Activated naive CD8-positive, alpha-beta T cell (primary cell): ENCODE data around the gene CYTIP.
A peak's percentile ranks its signal among the peaks of the same experiment; 100 is the strongest.

Source experiments
- H3K27ac Mint-ChIP-seq: one replicate; pipeline ENCODE4 v1.8.0; 2021; ENCODE audit warnings: mixed read lengths
- H3K27me3 Mint-ChIP-seq: one replicate; pipeline ENCODE4 v1.8.0; 2021; ENCODE audit warnings: mixed read lengths
- H3K36me3 Mint-ChIP-seq: one replicate; pipeline ENCODE4 v1.8.0; 2021; ENCODE audit warnings: mixed read lengths
- H3K4me1 Mint-ChIP-seq: one replicate; pipeline ENCODE4 v1.8.0; 2021; ENCODE audit warnings: low read depth, mixed read lengths
- H3K4me3 Mint-ChIP-seq: one replicate; pipeline ENCODE4 v1.8.0; 2021; ENCODE audit warnings: mild to moderate bottlenecking, mixed read lengths
- H3K9me3 Mint-ChIP-seq: one replicate; pipeline ENCODE4 v1.8.0; 2021; ENCODE audit warnings: low read depth, mixed read lengths

CYTIP gene

GRCh38 chr2:157443795-157444640 lies at the start of gene CYTIP:
TSS of gene CYTIP (minus strand) at chr2:157444089. CDS start at chr2:157444020, 69 bp downstream.
- peak within 1 kb of the TSS; percentile 99 for H3K4me3 Mint-ChIP-seq
- peak within 1 kb of the TSS; percentile 99 for H3K27ac Mint-ChIP-seq

GRCh38 chr2:157492189-157492773 lies 48.4 kb upstream of the CYTIP start:
- H3K27ac Mint-ChIP-seq: peak overlapping the region; percentile 31
- H3K9me3 Mint-ChIP-seq: no peaks in the 10 kb centered on the region
- H3K27me3 Mint-ChIP-seq: no peaks in the 10 kb centered on the region
- H3K36me3 Mint-ChIP-seq: no peaks in the 10 kb centered on the region
- H3K4me3 Mint-ChIP-seq: no peak overlapping the region
- H3K4me1 Mint-ChIP-seq: peaks cover 63% of the 10 kb centered on the region

More at GRCh38 chr2:157443795-157444640, at the start of gene CYTIP:
- Mint-ChIP-seq H3K27me3 (no peaks in the 10 kb centered on the region), H3K36me3 (peaks cover 32% of the 10 kb centered on the region), H3K9me3 (no peaks in the 10 kb centered on the region), H3K4me1 (peaks cover 44% of the 10 kb centered on the region)

DNA sequence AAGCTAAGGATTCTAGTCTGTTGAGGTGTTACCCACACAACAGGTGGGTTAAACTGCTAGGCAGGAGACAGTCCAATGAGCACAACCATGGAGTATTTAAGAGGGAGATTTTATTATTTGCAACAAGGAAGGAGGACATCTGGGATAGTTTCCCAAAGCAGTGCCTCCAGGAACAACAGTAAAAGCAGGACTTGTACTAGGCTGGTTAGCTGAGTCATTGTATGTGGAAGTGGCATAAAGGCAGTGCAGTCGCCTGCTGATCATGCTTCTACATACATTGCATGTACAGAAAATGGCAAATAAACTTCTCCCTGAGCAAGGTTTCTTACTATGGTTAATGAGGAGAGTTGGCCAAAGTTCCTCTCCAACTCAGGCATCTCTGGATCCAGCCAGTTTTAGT lies 46.1 kb upstream of the CYTIP start:
- H3K36me3 Mint-ChIP-seq: peaks cover under 1% of the 10 kb centered on the region
- peak overlapping the region; percentile 29 for H3K27ac Mint-ChIP-seq
- no peak overlapping the region for H3K4me3 Mint-ChIP-seq
- H3K4me1 Mint-ChIP-seq: peaks cover 83% of the 10 kb centered on the region
- no peaks in the 10 kb centered on the region for H3K27me3 Mint-ChIP-seq
- H3K9me3 Mint-ChIP-seq: no peaks in the 10 kb centered on the region

GRCh38 chr2:157488877-157489276 lies 45.0 kb upstream of the CYTIP start:
- Mint-ChIP-seq H3K4me3 (no peak overlapping the region), H3K4me1 (peaks cover 85% of the 10 kb centered on the region), H3K36me3 (peaks cover 4% of the 10 kb centered on the region), H3K27me3 (no peaks in the 10 kb centered on the region), H3K9me3 (no peaks in the 10 kb centered on the region), H3K27ac (peak overlapping the region; percentile 86)

- Mint-ChIP-seq H3K27ac (peak overlapping the region; percentile 91), H3K27me3 (no peaks in the 10 kb centered on the region), H3K36me3 (peaks cover 4% of the 10 kb centered on the region), H3K9me3 (no peaks in the 10 kb centered on the region), H3K4me3 (peak overlapping the region; percentile 69), H3K4me1 (peaks cover 77% of the 10 kb centered on the region)
These were observed 43.9 kb upstream of the CYTIP start for GRCh38 chr2:157487747-157488146.

GRCh38 chr2:157487271-157487610 lies 43.4 kb upstream of the CYTIP start:
- Mint-ChIP-seq H3K4me3 (peak overlapping the region; percentile 69), H3K4me1 (peaks cover 76% of the 10 kb centered on the region), H3K27me3 (no peaks in the 10 kb centered on the region), H3K36me3 (peaks cover 4% of the 10 kb centered on the region), H3K9me3 (no peaks in the 10 kb centered on the region), H3K27ac (peak overlapping the region; percentile 91)

- Mint-ChIP-seq H3K27me3 (no peaks in the 10 kb centered on the region), H3K4me1 (peaks cover 74% of the 10 kb centered on the region), H3K4me3 (peak overlapping the region; percentile 69), H3K36me3 (peaks cover 4% of the 10 kb centered on the region), H3K9me3 (no peaks in the 10 kb centered on the region), H3K27ac (peak overlapping the region; percentile 91)
These were observed 42.8 kb upstream of the CYTIP start for GRCh38 chr2:157486596-157487270.

- peak overlapping the region; percentile 56 for H3K4me3 Mint-ChIP-seq
These were observed 36.5 kb upstream of the CYTIP start for GRCh38 chr2:157480182-157480961.

DNA sequence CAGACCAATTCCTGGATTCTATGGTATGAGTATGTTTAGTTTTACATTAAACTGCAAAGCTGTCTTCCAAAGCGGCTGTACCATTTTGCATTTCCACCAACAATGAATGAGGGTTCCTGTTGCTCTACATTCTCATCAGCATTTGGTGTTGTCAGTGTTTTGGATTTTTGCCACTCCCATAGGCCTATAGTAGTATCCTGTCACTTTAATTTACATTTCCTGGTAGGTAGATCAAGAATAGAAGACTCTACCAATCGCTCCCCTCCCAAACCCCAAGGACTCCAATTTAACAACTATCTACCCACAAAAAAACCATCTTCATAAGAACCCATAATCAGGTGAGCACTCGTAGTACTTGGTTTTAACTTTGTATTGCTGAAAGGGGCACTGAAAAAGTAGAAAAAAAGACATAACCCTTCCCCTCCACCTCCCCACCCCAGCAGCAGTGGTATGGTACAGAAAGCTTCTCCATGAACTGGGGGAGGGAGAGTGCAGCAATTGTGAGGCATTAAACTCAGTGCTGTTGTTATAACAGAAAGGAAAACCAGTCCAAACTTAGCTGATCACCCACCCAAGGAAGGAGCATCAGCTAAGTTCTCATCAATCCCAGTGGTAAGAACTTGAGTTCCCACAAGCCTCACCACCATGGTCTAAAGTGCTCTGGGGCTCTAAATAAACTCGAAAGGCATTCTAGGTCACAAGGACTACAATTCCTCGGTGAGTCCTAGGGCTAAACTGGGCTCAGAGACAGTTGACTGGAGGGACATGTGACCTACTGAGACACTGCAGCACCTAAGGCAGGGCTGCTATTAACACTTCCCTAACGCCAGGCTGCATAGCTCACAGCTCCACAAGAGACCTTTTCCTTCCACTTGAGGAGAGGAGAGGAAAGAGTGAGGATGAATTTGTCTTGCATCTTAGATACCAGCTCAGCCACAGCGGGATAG lies 35.5 kb upstream of the CYTIP start:
- H3K4me1 Mint-ChIP-seq: peaks cover 75% of the 10 kb centered on the region
- H3K27me3 Mint-ChIP-seq: no peaks in the 10 kb centered on the region
- peak overlapping the region; percentile 27 for H3K4me3 Mint-ChIP-seq
- H3K9me3 Mint-ChIP-seq: no peaks in the 10 kb centered on the region
- H3K27ac Mint-ChIP-seq: peak overlapping the region; percentile 99
- H3K36me3 Mint-ChIP-seq: peaks cover 3% of the 10 kb centered on the region

More at GRCh38 chr2:157480182-157480961, 36.5 kb upstream of the CYTIP start:
- Mint-ChIP-seq H3K9me3 (no peaks in the 10 kb centered on the region), H3K4me1 (peaks cover 76% of the 10 kb centered on the region), H3K36me3 (peaks cover 6% of the 10 kb centered on the region), H3K27ac (peak overlapping the region; percentile 99), H3K27me3 (no peaks in the 10 kb centered on the region)

GRCh38 chr2:157477919-157478318 lies 34.0 kb upstream of the CYTIP start:
- H3K4me1 Mint-ChIP-seq: peaks cover 86% of the 10 kb centered on the region
- H3K4me3 Mint-ChIP-seq: peak overlapping the region; percentile 41
- no peaks in the 10 kb centered on the region for H3K9me3 Mint-ChIP-seq
- H3K36me3 Mint-ChIP-seq: peaks cover 3% of the 10 kb centered on the region
- no peaks in the 10 kb centered on the region for H3K27me3 Mint-ChIP-seq
- H3K27ac Mint-ChIP-seq: peak overlapping the region; percentile 99

DNA sequence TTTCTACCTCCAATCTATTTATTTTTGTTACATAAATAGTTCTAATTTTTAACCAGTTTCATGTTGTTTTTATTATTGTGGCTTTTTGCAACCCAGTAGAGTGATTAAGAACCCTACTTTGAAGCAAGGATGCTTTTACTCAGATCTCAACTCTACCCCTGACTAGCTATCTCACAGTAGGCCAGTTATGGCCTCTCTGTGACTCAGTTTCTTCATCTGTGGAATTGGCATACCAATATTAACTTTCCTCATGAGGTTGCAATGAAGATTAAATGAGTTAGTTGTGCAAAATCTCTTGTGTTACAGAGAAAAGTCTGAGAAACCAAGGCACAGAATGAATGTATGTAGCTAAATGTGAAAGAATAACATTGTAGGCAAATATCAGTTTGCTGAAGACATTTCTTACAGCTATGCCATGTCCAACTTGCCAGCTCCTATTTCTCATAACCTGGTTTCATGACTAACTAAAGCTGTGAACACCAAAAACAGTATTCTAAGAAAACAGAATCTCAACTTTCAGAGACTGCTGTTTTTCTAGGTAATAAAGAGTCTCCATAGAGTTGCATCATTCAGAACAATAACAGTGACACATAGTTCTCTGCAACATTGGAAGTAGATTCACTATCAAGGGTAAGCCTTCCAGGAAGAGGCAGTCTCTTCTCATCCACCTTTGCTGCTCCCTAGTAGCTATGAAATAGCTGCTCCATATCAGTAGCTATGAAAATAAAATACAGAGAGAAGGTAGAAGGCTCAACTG lies 33.2 kb upstream of the CYTIP start:
- Mint-ChIP-seq H3K4me1 (peaks cover 86% of the 10 kb centered on the region), H3K27me3 (no peaks in the 10 kb centered on the region), H3K9me3 (no peaks in the 10 kb centered on the region), H3K4me3 (peak overlapping the region; percentile 79), H3K27ac (peak overlapping the region; percentile 99), H3K36me3 (peaks cover 3% of the 10 kb centered on the region)

DNA sequence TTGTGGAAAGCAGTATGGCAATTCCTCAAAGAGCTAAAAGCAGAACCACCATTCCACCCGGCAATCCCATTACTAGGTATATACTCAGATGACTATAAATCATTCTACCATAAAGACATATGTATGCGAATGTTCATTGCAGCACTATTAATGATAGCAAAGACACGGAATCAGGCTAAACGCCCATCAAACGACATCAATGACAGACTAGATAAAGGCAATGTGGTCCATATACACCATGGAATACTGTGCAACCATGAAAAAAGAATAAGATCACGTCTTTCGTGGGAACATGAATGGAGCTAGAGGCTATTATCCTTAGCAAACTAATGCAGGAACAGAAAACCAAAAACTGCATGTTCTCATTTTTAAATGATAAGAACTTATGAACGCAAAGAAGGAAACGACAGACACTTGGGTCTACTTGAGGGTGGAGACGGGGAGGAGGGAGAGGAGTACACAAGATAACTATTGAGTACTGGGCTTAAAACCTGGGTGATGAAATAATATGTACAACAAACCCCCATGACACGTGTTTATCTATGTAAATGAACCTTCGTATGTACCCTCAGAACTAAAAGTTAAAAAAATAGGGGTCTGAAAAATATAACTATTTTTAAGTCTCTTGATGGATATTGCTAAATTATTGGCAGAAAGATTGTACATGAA lies 32.0 kb upstream of the CYTIP start:
- Mint-ChIP-seq H3K9me3 (no peaks in the 10 kb centered on the region), H3K27me3 (no peaks in the 10 kb centered on the region), H3K27ac (peak overlapping the region; percentile 72), H3K4me3 (peak overlapping the region; percentile 14), H3K36me3 (no peaks in the 10 kb centered on the region), H3K4me1 (peaks cover 81% of the 10 kb centered on the region)

DNA sequence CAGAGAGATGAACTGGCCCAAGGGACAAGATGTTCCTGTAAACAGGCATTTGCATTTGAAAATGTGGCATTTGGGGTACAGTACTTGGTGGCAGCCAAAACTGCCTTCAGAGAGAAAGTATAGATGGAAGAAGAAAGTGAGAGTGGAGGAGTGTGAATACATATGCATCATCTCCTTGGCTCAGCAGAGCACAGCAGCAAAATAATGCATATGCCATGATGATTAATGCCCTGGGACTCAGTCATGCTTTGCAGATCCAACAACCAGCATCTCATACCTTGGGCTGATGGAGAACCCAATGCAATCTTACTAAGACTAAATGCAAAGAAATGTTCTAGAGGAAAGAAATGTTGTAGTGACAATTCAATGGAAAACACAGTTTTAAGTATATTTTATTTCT lies 29.7 kb upstream of the CYTIP start:
- Mint-ChIP-seq H3K27ac (peak overlapping the region; percentile 88), H3K36me3 (no peaks in the 10 kb centered on the region), H3K9me3 (no peaks in the 10 kb centered on the region), H3K4me3 (peak overlapping the region; percentile 33), H3K27me3 (no peaks in the 10 kb centered on the region), H3K4me1 (peaks cover 81% of the 10 kb centered on the region)
